Muscle layer of duodenum (tissue), 2 donors: ENCODE results near the gene TAF4.
"Not testable (repeated sequence)": the region's sequence is repeated elsewhere in the genome, so short reads cannot be mapped to it uniquely, and the experiment has no call there.

Experiments
- H3K27ac ChIP-seq: one replicate; pipeline ENCODE4 v1.7.0; 2013; ENCODE audit warnings: mild to moderate bottlenecking, low read length
- H3K27me3 ChIP-seq: one replicate; pipeline ENCODE4 v1.7.0; 2013; ENCODE audit warnings: low read depth, mild to moderate bottlenecking, control low read depth, low read length
- H3K36me3 ChIP-seq, 2 donors: one replicate each; pipeline ENCODE4 v1.7.0; 2013; ENCODE audit warnings: low read length in 2 of 2, control low read depth in 1 of 2, mild to moderate bottlenecking in 1 of 2; ENCODE audit not compliant: insufficient read depth in 2 of 2, control insufficient read depth in 1 of 2
- H3K4me1 ChIP-seq, 2 donors: one replicate each; pipeline ENCODE4 v1.7.0; 2013; ENCODE audit warnings: low read length in 2 of 2, mild to moderate bottlenecking in 2 of 2, control low read depth in 1 of 2, moderate library complexity in 1 of 2; ENCODE audit not compliant: insufficient read depth in 2 of 2, control insufficient read depth in 1 of 2
- H3K4me3 ChIP-seq, 2 donors: one replicate each; pipeline ENCODE4 v1.7.0; 2013; ENCODE audit warnings: low read length in 2 of 2, low read depth in 1 of 2, mild to moderate bottlenecking in 1 of 2
- H3K9me3 ChIP-seq, 2 donors: one replicate each; pipeline ENCODE4 v1.7.0; 2013; ENCODE audit warnings: low read length in 2 of 2, control low read depth in 1 of 2, mild to moderate bottlenecking in 1 of 2; ENCODE audit not compliant: control insufficient read depth in 1 of 2
- donor health status: healthy.

TAF4 gene

GRCh38 chr20:62096421-62097380, 31.0 kb upstream of the TAF4 start:
- H3K27ac ChIP-seq = no peak overlapping the region
- no peak overlapping the region for H3K4me3 ChIP-seq
- peaks cover 0 to 14% of the 10 kb centered on the region in 2 donors for H3K9me3 ChIP-seq
- no peaks in the 10 kb centered on the region for H3K27me3 ChIP-seq
- H3K36me3 ChIP-seq = no peaks in the 10 kb centered on the region
- no peaks in the 10 kb centered on the region for H3K4me1 ChIP-seq

GRCh38 chr20:62089393-62089792, 23.7 kb upstream of the TAF4 start:
- no peak overlapping the region for H3K4me3 ChIP-seq
- no peak overlapping the region for H3K27ac ChIP-seq
- no peaks in the 10 kb centered on the region for H3K27me3 ChIP-seq
- H3K4me1 ChIP-seq = no peaks in the 10 kb centered on the region
- peaks cover 0 to 5% of the 10 kb centered on the region in 2 donors for H3K9me3 ChIP-seq
- H3K36me3 ChIP-seq = no peaks in the 10 kb centered on the region

- Histone ChIP-seq H3K4me3 (no peak overlapping the region), H3K36me3 (no peaks in the 10 kb centered on the region), H3K27me3 (no peaks in the 10 kb centered on the region), H3K27ac (no peak overlapping the region), H3K9me3 (peaks cover 0 to 5% of the 10 kb centered on the region in 2 donors), H3K4me1 (no peaks in the 10 kb centered on the region)
These were observed 22.8 kb upstream of the TAF4 start for GRCh38 chr20:62088258-62089127.

- H3K9me3 ChIP-seq = peaks cover 0 to 5% of the 10 kb centered on the region in 2 donors
- H3K27me3 ChIP-seq = no peaks in the 10 kb centered on the region
- H3K27ac ChIP-seq = no peak overlapping the region
- H3K36me3 ChIP-seq = no peaks in the 10 kb centered on the region
- H3K4me1 ChIP-seq = no peaks in the 10 kb centered on the region
- no peak overlapping the region for H3K4me3 ChIP-seq
These were observed 22.0 kb upstream of the TAF4 start for GRCh38 chr20:62087632-62088031.

- Histone ChIP-seq H3K4me1 (no peaks in the 10 kb centered on the region), H3K36me3 (no peaks in the 10 kb centered on the region), H3K27ac (no peak overlapping the region), H3K27me3 (no peaks in the 10 kb centered on the region), H3K4me3 (no peak overlapping the region), H3K9me3 (peaks cover 0 to 4% of the 10 kb centered on the region in 2 donors)
These were observed 21.5 kb upstream of the TAF4 start for GRCh38 chr20:62087227-62087626.

GRCh38 chr20:62085206-62085605, 19.5 kb upstream of the TAF4 start:
- Histone ChIP-seq H3K27ac (no peak overlapping the region), H3K9me3 (peaks cover 0 to 4% of the 10 kb centered on the region in 2 donors), H3K4me3 (no peak overlapping the region), H3K27me3 (no peaks in the 10 kb centered on the region), H3K36me3 (no peaks in the 10 kb centered on the region), H3K4me1 (no peaks in the 10 kb centered on the region)

- not testable (repeated sequence) for H3K27me3 ChIP-seq, H3K4me3 ChIP-seq, H3K36me3 ChIP-seq
These were observed 18.5 kb upstream of the TAF4 start for GRCh38 chr20:62084224-62084623.

GRCh38 chr20:62083312-62083711, 17.6 kb upstream of the TAF4 start:
- no peaks in the 10 kb centered on the region for H3K4me1 ChIP-seq
- H3K36me3 ChIP-seq = no peaks in the 10 kb centered on the region
- H3K27me3 ChIP-seq = no peaks in the 10 kb centered on the region
- peaks cover 0 to 8% of the 10 kb centered on the region in 2 donors for H3K9me3 ChIP-seq
- no peak overlapping the region for H3K27ac ChIP-seq
- no peak overlapping the region for H3K4me3 ChIP-seq

More at GRCh38 chr20:62084224-62084623, 18.5 kb upstream of the TAF4 start:
- not testable (repeated sequence) for H3K9me3 ChIP-seq, H3K27ac ChIP-seq, H3K4me1 ChIP-seq

- H3K27me3 ChIP-seq = no peaks in the 10 kb centered on the region
- H3K9me3 ChIP-seq = peaks cover 1 to 14% of the 10 kb centered on the region in 2 donors
- H3K4me3 ChIP-seq = no peak overlapping the region
- H3K36me3 ChIP-seq = no peaks in the 10 kb centered on the region
- no peak overlapping the region for H3K27ac ChIP-seq
- no peaks in the 10 kb centered on the region for H3K4me1 ChIP-seq
These were observed 14.7 kb upstream of the TAF4 start for GRCh38 chr20:62080249-62080990.

GRCh38 chr20:62079166-62079565, 13.5 kb upstream of the TAF4 start:
- no peak overlapping the region for H3K27ac ChIP-seq
- peaks cover 4 to 22% of the 10 kb centered on the region in 2 donors for H3K9me3 ChIP-seq
- no peaks in the 10 kb centered on the region for H3K27me3 ChIP-seq
- H3K4me3 ChIP-seq = no peak overlapping the region
- H3K36me3 ChIP-seq = no peaks in the 10 kb centered on the region
- H3K4me1 ChIP-seq = no peaks in the 10 kb centered on the region

GRCh38 chr20:62073323-62073722, 7.6 kb upstream of the TAF4 start:
- no peaks in the 10 kb centered on the region for H3K27me3 ChIP-seq
- peaks cover 4 to 20% of the 10 kb centered on the region in 2 donors for H3K9me3 ChIP-seq
- H3K4me1 ChIP-seq = no peaks in the 10 kb centered on the region
- H3K27ac ChIP-seq = no peak overlapping the region
- H3K36me3 ChIP-seq = no peaks in the 10 kb centered on the region
- H3K4me3 ChIP-seq = no peak overlapping the region
